HG03045 (cell line): ENCODE measurements around the gene SLC2A10.
"Not testable (repeated sequence)": the region's sequence is repeated elsewhere in the genome, so short reads cannot be mapped to it uniquely, and the experiment has no call there.

ENCODE experiments used
- ATAC-seq: cut with Tn5 transposase; IDR thresholded peaks from one replicate; pipeline ENCODE4 v1.9.1; 2021; ENCODE audit warnings: mild to moderate bottlenecking, moderate library complexity; ENCODE audit not compliant: unreplicated experiment

The SLC2A10 gene

DNA sequence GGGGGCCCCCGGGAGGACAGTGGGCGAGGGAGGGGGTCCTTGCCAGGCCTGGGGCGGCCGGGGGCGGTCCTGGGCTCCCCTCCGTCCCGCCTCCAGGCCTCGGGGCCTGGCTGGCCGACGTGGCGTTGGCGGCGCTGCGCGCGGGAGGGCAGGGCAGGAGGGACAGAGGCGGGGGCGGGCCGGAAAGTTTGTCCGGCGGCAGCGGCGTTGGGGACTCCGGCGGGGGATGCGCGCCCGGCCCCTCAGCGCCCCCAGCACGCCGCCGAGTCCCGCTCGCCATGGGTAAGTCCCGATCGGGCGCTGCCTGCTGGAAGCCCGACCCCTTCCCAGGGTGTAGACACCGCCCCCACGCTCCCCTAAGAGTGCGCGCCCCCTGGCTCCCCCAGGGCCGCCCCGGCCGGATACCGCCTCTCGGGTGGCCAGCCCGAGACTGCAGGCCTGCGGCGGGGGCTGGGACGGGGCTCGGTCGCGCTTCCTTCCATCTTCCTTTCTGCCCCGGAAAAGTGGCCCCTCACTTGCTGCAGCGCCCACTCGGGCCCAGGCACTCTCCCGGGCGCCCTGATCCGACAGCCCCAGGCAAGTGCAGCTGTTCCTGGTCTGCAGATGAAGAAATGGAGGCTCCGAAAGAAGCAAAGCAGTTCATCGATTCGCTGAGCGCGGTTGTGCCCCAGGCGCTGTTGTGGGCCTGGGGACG, at the start of gene SLC2A10:
TSS of gene SLC2A10 (plus strand) at position 191 of the 694 bp plus-strand sequence. CDS start at position 279, 88 bp downstream.
- ATAC-seq: no peak

DNA sequence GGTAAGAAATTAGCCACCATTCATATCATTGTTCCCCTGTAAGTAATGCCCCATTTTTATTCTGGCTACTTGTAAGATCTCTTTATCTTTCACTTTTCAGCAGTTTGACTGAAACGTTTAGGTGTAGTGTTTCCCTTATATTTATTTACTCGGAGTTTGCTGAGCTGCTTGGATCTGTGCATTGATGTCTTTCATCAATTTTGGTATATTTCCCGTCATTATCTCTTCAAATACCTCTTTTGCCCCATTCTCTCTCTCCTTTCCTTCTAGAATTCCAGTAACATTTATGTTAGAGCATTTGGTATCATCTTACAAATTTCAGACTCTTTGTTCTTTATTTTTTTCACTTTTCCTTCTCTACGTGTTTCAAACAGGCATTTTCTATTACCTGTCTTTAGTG, 49.0 kb upstream of the SLC2A10 start:
- ATAC-seq: no peak

DNA sequence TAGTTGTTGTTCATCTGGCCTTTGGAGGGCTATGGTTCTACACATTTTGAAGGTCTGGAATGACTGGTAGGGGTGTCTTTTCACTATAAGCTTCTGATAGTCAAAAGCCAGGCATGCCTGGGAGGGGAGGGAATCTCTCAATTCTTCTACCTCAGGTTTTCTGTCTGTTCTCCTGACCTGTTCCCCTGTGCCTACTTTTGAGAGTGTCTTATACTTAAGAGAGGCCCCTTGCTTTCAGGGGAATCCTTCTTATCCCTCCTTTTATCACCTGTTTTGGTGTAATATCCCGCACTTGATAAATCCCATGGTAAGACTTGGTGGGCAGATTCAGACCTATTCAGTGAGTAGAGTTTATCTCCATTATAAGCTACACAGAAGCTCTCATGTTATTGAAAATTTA, 47.8 kb upstream of the SLC2A10 start:
- ATAC-seq: no peak

DNA sequence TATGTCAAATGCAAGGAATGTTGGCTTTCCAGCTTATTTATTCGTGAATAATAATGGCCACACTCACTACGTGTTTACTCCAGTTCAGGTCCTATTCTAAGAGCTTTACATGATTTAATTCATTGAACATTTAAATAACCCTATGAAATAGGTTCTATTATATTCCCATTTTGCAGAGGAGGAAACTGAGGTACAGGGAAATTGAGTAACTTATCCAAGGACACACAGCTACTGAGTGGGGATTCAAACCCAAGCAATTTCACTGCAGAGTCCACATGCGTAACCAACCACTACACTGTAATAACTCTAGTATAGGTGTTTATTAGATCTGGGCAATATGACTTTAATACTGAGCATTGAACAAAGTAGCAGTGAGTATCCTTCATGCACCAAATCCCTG, 45.9 kb upstream of the SLC2A10 start:
- ATAC-seq: no peak

DNA sequence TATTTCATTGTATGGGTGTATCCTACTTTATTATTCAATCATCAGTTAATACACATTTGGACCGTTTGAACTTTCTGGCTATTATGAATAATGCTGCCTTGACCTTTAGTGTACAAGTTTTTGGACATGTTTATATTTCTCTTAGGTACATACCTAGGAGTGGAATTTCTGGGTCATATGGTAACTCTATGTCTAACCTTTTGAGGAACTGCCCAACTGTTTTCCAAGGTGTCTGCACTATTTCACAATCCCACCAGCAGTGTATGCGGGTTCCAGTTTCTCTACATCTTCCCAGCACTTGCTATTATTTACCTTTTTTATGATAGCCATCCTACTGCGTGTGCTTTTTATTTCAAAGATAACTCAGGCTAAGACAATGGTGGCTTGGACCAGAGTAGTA, 43.8 kb upstream of the SLC2A10 start:
- ATAC-seq: no peak

DNA sequence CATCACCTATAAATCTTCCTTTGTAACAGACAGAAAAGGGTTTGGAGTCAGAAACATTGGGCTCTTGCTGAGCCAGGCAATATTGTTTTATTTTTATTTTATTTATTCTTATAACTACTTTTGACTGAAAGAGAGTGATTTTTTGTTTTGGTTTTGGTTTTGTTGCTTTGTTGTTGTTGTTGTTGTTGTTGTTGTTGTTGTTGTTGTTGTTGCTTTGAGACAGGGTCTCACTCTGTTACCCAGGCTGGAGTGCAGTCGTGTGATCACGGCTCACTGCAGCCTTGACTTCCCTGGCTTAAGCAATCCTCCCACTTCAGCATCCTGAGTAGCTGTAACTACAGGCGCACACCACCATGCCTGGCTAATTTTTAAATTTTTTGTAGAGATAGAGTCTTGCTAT, 43.1 kb upstream of the SLC2A10 start:
- no peak for ATAC-seq

DNA sequence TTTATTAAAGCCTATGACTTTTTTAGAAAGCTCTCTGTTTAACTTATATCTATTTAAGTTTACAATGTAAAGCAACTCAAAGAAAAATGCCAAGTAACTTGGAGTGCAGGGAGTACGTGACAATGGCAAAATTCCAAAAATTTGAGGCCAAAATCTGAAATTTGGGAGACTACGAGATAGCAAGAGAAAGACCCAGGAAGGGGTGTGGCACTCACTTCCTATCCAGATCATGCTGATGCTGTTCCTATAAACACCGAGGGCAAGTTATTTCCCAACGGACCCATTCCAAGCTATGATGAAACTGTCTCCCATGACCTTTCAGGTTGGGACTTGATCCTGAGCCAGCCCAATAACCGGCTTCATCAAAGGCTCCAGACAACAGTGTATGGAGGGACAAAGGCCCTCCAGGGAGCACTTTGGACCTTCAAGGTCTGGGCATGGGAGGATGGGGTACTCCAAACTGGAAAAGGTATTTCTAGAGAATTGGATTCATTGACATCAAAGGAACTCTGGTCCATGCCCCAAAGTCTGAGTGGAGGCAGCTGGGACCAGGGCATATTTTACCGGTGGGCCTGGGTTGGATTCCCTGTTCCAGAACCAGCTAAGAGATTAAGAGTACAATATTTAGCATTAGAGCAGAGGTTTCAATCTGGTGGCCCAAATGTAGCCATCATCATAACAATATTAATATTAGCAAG, 42.5 kb upstream of the SLC2A10 start:
- ATAC-seq: no peak

DNA sequence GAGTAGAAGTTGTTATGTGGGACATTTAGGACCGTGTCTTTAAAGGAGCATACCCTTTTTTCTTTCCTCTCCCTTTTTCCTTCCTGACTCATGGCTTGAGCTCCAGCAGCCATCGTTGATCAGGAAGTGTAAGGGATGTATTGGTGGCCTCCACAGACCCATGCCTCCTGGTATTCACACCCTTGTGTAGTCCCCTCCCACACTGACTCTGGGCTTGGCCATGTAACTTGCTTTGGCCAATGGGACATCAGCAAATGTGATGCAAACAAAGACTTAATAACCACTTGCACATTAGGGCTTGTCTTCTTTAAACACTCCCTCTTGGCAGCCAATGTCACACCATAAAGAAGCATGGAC, 39.2 kb upstream of the SLC2A10 start:
- ATAC-seq: no peak

DNA sequence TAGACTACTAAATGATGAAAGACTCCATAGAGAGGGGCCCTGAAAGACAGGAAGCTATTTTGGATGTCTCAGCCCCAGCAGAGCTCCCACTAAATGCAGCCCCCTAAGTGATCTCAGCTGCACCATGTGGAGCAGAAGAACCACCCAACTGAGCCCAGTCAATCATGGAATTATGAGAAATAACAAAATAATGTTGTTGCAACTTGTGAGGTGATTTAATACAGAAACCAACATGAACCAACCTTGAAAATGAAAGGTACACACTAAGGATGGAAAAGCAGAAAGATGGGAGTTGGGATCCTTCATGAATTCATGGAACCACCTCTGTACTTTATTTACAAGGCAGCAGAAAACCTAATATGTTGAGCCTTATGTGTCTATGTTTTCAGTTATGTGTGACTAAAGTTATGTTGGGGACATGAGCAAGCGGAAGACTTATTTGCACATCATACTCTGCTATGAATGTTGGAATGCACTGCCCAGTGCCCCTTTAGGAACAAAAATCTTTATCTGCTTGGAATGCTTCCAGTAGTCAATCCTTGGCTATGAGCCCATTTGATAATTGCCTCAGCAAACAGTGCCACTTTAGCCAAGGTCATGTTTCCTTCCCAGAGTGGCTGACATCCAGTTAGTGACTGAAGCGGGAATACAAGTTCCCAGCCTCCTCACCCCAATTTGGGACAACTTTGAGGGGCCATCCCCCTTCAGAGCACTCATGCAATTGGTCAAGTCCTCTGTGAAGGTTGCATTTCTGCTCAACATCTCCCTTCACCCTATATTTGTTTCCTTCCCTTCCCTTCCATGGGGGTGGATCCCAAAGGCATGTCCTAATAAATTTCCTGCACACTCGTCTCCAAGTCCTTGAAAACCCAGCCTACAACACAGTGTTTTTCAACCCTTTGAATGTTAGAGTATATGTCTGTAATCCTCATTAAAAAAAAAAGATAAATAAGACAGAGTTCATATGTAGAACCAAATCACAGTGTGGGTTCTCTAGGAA, 38.6 kb upstream of the SLC2A10 start:
- no peak for ATAC-seq

DNA sequence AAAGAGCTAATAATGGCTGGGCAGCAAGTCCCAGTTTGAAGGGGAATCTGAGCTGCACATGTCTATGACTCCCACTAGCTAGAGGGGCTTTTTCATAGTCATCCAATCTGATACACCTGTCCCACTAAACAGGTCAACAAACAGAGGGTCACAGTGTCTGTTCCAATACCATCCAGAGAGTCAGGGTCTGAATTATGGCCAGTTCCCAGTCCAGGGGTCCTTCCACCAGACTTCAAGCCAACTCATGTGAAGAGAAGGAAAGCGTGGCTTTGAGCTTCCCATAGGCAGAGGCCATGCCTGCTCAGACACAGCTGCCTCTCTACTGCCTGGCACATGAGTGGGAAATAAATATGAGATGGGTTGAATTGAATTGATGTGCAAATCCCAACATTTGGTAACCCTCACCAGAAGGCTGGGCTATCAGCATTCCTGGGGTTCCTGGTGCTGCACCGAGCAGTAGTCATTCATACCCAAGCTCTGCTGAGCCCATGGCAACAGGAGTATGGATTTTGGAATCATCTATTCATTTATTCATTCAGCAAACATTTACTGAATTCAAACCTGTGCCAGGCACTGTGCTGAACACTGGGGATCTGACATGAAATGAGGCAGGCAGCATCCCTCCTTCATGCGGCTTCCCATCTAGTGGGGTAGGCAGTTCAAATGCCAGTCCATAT, 37.4 kb upstream of the SLC2A10 start:
- no peak for ATAC-seq

DNA sequence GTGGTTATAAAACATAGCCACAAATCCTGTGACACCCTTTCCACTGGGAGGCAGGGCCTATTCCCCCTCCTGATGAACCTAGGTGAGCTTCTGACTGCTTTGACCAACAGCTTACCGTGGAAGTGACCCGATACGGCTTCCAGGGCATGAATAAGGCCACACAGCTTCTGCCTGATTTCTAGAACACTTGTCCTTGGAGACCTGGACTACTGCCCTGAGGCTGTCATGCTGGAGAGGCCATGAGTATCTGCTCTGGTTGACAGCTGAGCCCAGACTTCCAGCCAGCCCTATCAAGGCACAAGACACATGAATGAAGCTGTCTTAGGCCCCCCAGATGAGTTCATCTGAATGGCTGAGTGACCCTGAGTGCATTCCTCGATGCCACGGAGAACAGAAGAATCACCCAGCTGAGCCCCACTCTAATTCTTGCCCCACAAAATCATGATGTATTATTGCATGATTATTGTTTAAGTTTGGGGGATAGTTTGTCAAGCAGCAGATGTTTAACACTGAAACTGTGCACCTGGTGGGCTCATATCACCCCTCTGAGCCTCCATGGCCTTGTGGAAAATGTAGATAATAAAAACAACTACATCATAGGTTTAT, 36.8 kb upstream of the SLC2A10 start:
- no peak for ATAC-seq

DNA sequence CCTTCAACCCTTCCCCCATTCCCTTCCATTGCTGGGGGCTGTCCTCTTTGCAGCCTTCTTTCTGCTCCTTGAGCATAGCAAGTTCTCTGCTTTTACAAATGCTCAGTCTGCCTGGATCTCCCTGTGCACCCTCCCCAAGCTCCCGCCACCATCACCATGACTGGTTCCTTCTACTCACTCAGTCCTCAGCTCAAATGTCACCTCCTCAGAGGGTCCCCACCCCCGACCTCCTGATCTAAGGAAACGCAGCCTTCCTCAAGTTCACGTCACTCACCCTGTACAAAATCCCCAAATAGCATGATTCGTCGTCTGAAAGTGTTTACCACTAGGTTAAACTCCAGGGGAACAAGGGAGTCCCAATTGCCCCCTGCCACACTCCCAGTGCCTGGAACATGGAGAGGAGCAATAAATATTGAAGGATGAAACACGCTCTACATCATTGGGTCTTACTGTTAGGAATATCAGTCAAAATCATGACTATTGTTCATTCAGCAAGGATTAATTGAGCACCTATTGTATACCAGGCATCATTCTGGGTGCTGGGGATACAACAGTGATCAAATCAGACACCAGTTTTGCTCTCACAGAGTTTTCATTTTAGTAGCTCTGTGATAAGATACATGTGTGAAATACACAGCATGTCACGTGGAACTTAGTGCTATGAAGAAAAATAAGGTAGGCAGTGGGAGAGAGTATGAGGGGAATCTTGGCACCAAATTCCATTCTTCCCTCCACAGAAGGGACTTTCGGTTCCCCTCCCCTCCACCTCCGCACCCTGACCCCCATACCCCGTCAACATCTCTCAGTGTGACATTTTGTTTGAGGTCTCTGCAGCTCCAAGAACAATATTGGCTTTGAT, 35.8 kb upstream of the SLC2A10 start:
- ATAC-seq: no peak

DNA sequence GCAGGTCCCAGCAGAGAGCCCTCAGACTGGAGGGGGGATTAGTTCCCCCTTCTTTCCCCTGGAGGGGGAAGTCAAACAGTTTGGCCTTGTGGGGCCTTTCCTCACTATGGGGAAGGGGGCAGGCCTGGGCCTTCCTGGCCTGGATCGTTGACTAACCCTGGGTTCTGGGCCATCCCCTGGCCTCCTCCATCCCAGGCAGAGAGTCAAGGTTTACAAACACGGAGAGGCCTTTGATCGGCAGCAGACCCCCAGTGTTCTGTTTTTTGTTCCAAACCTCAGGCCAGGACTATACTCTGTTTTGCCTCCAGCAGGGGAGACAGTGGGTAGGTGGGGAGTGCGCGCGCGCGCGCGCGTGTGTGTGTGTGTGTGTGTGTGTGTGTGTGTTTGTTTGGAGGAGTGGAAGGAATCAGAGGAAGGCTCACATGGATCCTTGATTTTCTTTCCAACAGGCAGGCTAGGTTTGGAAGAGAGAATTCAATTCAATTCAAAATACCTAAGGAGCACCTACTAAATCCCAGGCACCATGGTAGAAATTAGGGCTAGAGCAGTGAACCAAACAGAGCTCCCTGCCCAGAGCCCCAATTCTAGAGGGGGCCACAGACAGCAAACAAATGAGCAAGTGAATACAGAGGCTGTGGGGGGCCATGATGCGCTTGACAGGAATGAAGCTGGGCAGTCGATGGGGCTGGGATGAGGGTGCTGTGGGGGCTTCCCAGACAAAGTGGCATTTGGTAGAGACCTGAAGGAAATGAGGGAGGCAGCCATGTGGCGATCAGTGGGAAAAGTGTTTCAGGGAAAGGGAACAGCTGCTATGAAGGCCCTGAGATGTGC, 35.0 kb upstream of the SLC2A10 start:
- no peak for ATAC-seq

DNA sequence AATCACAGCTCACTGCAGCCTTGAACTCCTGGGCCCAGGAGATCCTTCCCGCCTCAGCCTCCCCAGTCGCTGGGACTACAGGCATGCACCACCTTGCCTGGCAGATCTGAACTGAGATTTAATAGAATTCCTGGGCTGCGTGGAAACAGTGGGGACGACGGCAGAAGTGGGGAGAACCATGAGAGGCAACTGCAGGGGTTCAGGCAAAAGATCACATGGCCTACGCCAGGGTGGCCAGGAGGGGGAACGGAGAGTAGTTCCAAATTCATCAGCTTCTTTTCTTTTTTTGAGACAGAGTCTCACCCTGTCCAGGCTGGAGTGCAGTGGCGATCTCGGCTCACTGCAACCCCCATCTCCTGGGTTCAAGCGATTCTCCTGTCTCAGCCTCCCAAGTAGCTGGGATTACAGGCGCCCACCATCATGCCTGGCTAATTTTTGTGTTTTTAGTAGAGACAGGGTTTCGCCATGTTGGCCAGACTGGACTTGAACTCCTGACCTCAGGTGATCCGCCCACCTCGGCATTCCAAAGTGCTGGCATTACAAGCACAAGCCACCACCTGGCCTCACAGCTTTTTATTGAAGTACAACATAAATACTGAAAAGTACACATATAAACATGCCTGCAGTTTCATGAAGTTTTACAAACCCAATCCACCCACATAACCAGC, 32.7 kb upstream of the SLC2A10 start:
- not testable (repeated sequence) for ATAC-seq

DNA sequence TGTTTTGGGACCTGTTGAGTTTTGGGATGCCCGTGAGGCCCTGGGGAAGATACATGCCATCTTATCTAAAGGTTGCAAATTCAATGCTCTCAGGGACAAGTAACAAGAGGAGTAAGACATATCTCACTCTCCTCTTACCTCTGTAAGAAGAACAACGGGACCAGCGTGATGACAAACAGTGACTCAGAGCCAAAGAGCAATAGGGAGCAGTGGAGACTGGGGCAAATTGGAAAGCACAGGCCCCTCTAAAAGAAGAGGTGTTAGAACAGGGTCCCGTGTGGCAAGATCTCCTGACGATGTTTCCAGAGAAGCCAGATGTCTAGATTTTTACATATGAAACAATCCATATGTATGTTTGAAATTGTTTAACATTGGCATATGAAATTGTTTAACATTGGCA, 31.8 kb upstream of the SLC2A10 start:
- ATAC-seq: no peak

DNA sequence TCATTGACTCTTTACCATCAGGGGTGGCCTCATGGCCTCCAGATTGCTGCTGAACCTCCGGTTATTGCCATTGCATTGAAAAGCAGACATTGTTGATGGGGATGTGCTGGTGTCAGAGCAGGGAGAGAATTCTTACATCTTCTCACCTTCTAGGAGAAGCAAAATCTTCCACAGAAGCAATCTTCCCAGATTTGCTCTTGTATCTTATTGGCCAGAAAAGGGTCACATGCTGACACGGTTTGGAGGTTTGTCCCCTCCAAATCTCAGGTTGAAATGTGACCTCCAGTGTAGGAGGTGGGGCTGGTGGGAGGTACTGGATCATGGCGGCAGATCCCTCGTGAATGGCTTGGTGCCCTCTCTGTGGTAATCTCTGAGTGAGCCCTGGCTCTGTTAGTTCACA, 30.9 kb upstream of the SLC2A10 start:
- no peak for ATAC-seq

DNA sequence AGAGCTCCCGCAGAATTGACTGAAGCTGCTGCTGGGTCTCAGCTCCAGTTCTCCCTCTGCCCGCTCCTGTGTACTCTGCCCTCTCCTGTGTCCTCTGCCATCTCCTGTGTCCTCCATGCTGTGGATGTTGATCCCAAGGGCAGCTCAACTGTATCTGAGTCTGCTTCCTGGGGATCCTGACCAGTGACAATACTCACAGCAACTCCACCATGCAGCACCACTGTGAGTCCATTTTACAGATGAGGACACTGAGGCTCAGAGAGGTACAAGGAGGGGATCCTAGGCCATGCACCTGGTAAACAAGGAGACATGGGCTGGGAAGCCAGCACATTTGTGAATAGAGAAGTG, 28.8 kb upstream of the SLC2A10 start:
- ATAC-seq: no peak
